ENCODE measurements around the gene MPPED1.

GRCh38 chr22:43520632-43521039, 108.8 kb downstream of the MPPED1 start:
- no peak for TF ChIP-seq CTCF (IDR thresholded peaks at IDR 0.05)
- no peak for TF ChIP-seq POLR2A (IDR thresholded peaks at IDR 0.05)

All from suprapubic skin (tissue), 3 donors.